HFF-Myc (cell line): ENCODE results near the gene IGSF11.

Experiments
- DNase-seq: peaks from one replicate; pipeline ENCODE4 v3.0.0-alpha.2; 2011; ENCODE audit warnings: low read depth; ENCODE audit errors: extremely low read depth
- H3K4me3 ChIP-seq: replicated peaks from 2 replicates; pipeline ENCODE4 v1.5.1; 2011; ENCODE audit warnings: low read depth, mild to moderate bottlenecking, control low read depth, low read length
- CTCF ChIP-seq: IDR thresholded peaks from 2 replicates; pipeline ENCODE4 v1.5.1; 2012; ENCODE audit warnings: mild to moderate bottlenecking, low read depth, low read length, control low read depth; ENCODE audit errors: missing control alignments

Gene IGSF11

GRCh38 chr3:118900737-118901525, 133.7 kb downstream of the IGSF11 start:
- DNase-seq = no peak
- no peak for TF ChIP-seq CTCF

GRCh38 chr3:118890206-118890605, 144.4 kb downstream of the IGSF11 start:
- no peak for DNase-seq
- no peak for TF ChIP-seq CTCF

More at GRCh38 chr3:118900737-118901525, 133.7 kb downstream of the IGSF11 start:
- H3K4me3 ChIP-seq = no peak overlapping the region

GRCh38 chr3:118889691-118890090, 145.0 kb downstream of the IGSF11 start:
- no peak for DNase-seq
- TF ChIP-seq CTCF = no peak

More at GRCh38 chr3:118890206-118890605, 144.4 kb downstream of the IGSF11 start:
- no peak overlapping the region for H3K4me3 ChIP-seq

GRCh38 chr3:118886708-118887107, 147.9 kb downstream of the IGSF11 start:
- H3K4me3 ChIP-seq = no peak overlapping the region
- TF ChIP-seq CTCF = no peak
- DNase-seq = no peak

More at GRCh38 chr3:118889691-118890090, 145.0 kb downstream of the IGSF11 start:
- no peak overlapping the region for H3K4me3 ChIP-seq

- peak; percentile 95 for TF ChIP-seq CTCF
- H3K4me3 ChIP-seq = no peak overlapping the region
- DNase-seq = peak; percentile 4
These were observed 149.9 kb downstream of the IGSF11 start for GRCh38 chr3:118884748-118885206.

GRCh38 chr3:118882353-118882947, 152.2 kb downstream of the IGSF11 start:
- peak; percentile 14 for DNase-seq
- H3K4me3 ChIP-seq = no peak overlapping the region
- TF ChIP-seq CTCF = peak; percentile 73
